ENCODE data around the gene PLXNA2. TPM values are rescaled to one million over a fixed set of nuclear protein-coding genes. Genes with fewer than 3 reads are reported as not detected.

PLXNA2 gene
- total RNA-seq (2014; rRNA removed; shearing (Covaris generic)) (not detected in 2 replicates), total RNA-seq (2022) (0.20 and 0.23 TPM in 2 replicates), Bru-seq, nascent RNA (percentile 11 among the genes with signal in this experiment), BruChase-seq, experiment 1, labeled RNA remaining after a 6-hour chase (percentile 7 among the genes with signal in this experiment), BruChase-seq, experiment 2, labeled RNA remaining after a 2-hour chase (percentile 9 among the genes with signal in this experiment)
- long read RNA-seq, result 0 reads

GRCh38 chr1:208243967-208244916 lies at the start of gene PLXNA2:
Gene PLXNA2, minus strand, starts transcription at chr1:208244384. Its CDS starts 26,462 bp downstream, at chr1:208217922.
- DNase-seq (ENCODE audit: low spot score), result peak; percentile 67
- Histone ChIP-seq H3K9me2 (ENCODE audit: insufficient read depth, low read length) (no peaks in the 10 kb centered on the region), H2AFZ (ENCODE audit: low read length) (peak within 1 kb of the TSS; percentile 82), H3K4me3 (ENCODE audit: low read depth, low read length, poor library complexity, severe bottlenecking) (peak within 1 kb of the TSS; percentile 67), H3K36me3 (ENCODE audit: insufficient read depth, low read length) (no peaks in the 10 kb centered on the region), H3K4me1 (ENCODE audit: insufficient read depth, low read length, poor library complexity, severe bottlenecking) (peaks cover 7% of the 10 kb centered on the region), H3K9me3 (ENCODE audit: low read length) (no peaks in the 10 kb centered on the region), H3K27ac (ENCODE audit: low read depth, low read length, poor library complexity, severe bottlenecking) (no peak within 1 kb of the TSS), H3K4me2 (ENCODE audit: low read length) (peak within 1 kb of the TSS; percentile 80), H4K20me1 (ENCODE audit: insufficient read depth, low read length) (no peaks in the 10 kb centered on the region), H3K79me2 (ENCODE audit: insufficient read depth, low read depth, low read length) (no peaks in the 10 kb centered on the region)
- TF ChIP-seq EZH2phosphoT487 (IDR thresholded peaks at IDR 0.05; ENCODE audit: borderline replicate concordance, low read depth, low read length), result no peak; the same call in 1 of the 2 replicates
- TF ChIP-seq, protein P1, sequence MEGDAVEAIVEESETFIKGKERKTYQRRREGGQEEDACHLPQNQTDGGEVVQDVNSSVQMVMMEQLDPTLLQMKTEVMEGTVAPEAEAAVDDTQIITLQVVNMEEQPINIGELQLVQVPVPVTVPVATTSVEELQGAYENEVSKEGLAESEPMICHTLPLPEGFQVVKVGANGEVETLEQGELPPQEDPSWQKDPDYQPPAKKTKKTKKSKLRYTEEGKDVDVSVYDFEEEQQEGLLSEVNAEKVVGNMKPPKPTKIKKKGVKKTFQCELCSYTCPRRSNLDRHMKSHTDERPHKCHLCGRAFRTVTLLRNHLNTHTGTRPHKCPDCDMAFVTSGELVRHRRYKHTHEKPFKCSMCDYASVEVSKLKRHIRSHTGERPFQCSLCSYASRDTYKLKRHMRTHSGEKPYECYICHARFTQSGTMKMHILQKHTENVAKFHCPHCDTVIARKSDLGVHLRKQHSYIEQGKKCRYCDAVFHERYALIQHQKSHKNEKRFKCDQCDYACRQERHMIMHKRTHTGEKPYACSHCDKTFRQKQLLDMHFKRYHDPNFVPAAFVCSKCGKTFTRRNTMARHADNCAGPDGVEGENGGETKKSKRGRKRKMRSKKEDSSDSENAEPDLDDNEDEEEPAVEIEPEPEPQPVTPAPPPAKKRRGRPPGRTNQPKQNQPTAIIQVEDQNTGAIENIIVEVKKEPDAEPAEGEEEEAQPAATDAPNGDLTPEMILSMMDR (conservative IDR thresholded peaks at IDR 0.05; ENCODE audit: low read length), result no peak
- POLR2A ChIA-PET, result interaction anchor here (0.7 to 1.1 kb wide), 2 partner anchors 18 to 55 kb away, joined by 3 read pairs; no protein-coding TSS in a partner anchor
- no TSS peak for BruUV-seq (replicated peaks)
- intact Hi-C loops (cut with micrococcal nuclease; ENCODE audit: unreplicated experiment), result loop anchor here (2.0 kb wide), 2 partner anchors 111 to 223 kb away; no protein-coding TSS in a partner anchor
- CTCF ChIA-PET (ENCODE audit: unreplicated experiment), result interaction anchor here (0.5 to 1.0 kb wide), 5 partner anchors 12 to 222 kb away, joined by 3 to 16 read pairs (median 3); no protein-coding TSS in a partner anchor

DNA sequence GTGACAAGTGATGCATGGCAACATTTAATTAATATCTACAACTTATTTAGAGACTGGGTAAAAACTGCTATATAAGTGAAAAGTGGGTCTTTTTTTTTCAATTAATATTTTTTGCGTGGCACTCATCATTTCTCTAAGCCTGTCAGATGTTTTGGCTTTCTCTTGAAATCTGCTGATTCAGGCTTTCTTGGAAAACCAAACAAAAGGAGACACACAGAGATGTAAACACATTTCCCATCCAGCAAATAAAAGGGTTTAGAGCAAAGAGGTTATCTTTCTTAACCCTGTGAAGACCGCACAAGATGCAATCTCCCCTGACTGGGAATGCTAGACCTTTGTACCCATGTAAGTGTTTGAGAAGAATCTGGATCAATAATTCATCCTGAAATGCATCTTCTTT lies 48.7 kb upstream of the PLXNA2 start:
- H2AFZ ChIP-seq (ENCODE audit: low read length), result no peak overlapping the region
- no peaks in the 10 kb centered on the region for H3K79me2 ChIP-seq (ENCODE audit: insufficient read depth, low read depth, low read length)
- H3K4me2 ChIP-seq (ENCODE audit: low read length), result no peak overlapping the region
- POLR2A ChIA-PET, result no interaction called here
- no peaks in the 10 kb centered on the region for H3K9me3 ChIP-seq (ENCODE audit: low read length)
- no peaks in the 10 kb centered on the region for H3K9me2 ChIP-seq (ENCODE audit: insufficient read depth, low read length)
- no peaks in the 10 kb centered on the region for H3K36me3 ChIP-seq (ENCODE audit: insufficient read depth, low read length)
- no peak for DNase-seq (ENCODE audit: low spot score)
- CTCF ChIA-PET (ENCODE audit: unreplicated experiment), result no interaction called here
- no peaks in the 10 kb centered on the region for H3K4me1 ChIP-seq (ENCODE audit: insufficient read depth, low read length, poor library complexity, severe bottlenecking)
- H4K20me1 ChIP-seq (ENCODE audit: insufficient read depth, low read length), result no peaks in the 10 kb centered on the region
- no peak overlapping the region for H3K4me3 ChIP-seq (ENCODE audit: low read depth, low read length, poor library complexity, severe bottlenecking)
- H3K27ac ChIP-seq (ENCODE audit: low read depth, low read length, poor library complexity, severe bottlenecking), result no peak overlapping the region
- BruUV-seq (replicated peaks), result no TSS peak
- intact Hi-C loops (cut with micrococcal nuclease; ENCODE audit: unreplicated experiment), result no loop called here
- no peak for TF ChIP-seq EZH2phosphoT487 (IDR thresholded peaks at IDR 0.05; ENCODE audit: borderline replicate concordance, low read depth, low read length)

DNA sequence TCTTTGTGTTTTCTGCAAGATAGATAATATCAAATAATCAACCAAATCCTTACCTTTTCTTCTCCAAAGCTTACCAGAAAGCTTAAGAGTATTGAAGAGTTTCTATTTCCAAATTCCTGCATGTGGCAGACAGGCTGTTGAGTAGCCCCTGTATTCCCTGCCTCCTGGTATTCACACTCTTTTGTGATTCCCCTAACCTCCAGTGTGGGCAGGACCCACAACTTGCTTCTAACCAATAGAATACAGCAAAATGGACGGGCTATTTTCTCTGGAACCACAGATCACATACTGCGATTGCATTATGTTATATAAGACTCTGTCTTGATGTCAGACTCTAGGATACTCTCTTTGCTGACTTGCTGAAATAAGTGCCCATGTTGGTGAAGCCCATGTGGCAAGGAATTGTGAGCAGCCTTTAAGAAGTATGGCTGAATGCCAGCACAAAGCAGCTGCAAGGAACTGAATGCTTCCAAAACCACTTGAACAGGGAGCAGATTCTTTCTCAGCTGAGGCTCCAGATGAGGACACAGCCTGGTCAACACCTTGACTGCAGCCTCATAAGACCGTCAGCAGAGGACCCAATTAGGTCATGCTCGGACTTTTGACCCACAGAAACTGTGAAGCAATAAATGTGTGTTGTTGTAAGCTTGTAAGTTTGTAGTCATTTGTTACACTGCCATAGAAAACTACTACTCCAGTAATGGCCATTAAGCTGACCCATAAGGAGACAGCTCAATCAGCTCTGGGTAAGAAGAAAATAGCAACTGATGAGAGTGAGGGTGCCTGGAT lies 47.9 kb upstream of the PLXNA2 start:
- ChIA-PET POLR2A (interaction anchor here (0.6 to 0.7 kb wide), 2 partner anchors 16 to 38 kb away, joined by 3 read pairs; no protein-coding TSS in a partner anchor), CTCF (ENCODE audit: unreplicated experiment) (no interaction called here)
- Histone ChIP-seq H3K4me2 (ENCODE audit: low read length) (no peak overlapping the region), H3K27ac (ENCODE audit: low read depth, low read length, poor library complexity, severe bottlenecking) (no peak overlapping the region), H3K9me3 (ENCODE audit: low read length) (no peaks in the 10 kb centered on the region), H3K9me2 (ENCODE audit: insufficient read depth, low read length) (no peaks in the 10 kb centered on the region), H3K36me3 (ENCODE audit: insufficient read depth, low read length) (no peaks in the 10 kb centered on the region), H3K79me2 (ENCODE audit: insufficient read depth, low read depth, low read length) (no peaks in the 10 kb centered on the region), H4K20me1 (ENCODE audit: insufficient read depth, low read length) (no peaks in the 10 kb centered on the region), H2AFZ (ENCODE audit: low read length) (no peak overlapping the region), H3K4me1 (ENCODE audit: insufficient read depth, low read length, poor library complexity, severe bottlenecking) (no peaks in the 10 kb centered on the region), H3K4me3 (ENCODE audit: low read depth, low read length, poor library complexity, severe bottlenecking) (no peak overlapping the region)
- no peak for DNase-seq (ENCODE audit: low spot score)
- BruUV-seq (replicated peaks), result no TSS peak
- TF ChIP-seq, protein P1 (conservative IDR thresholded peaks at IDR 0.05; ENCODE audit: low read length), result no peak
- TF ChIP-seq EZH2phosphoT487 (IDR thresholded peaks at IDR 0.05; ENCODE audit: borderline replicate concordance, low read depth, low read length), result no peak
- intact Hi-C loops (cut with micrococcal nuclease; ENCODE audit: unreplicated experiment), result no loop called here

All from OCI-LY7 (cell line).